ENCODE measurements around the gene RGS7. TPM values are rescaled to one million over a fixed set of nuclear protein-coding genes. Genes with fewer than 3 reads are reported as not detected.

Gene RGS7
- total RNA-seq, 2 experiments from 2014 or later: not detected

DNA sequence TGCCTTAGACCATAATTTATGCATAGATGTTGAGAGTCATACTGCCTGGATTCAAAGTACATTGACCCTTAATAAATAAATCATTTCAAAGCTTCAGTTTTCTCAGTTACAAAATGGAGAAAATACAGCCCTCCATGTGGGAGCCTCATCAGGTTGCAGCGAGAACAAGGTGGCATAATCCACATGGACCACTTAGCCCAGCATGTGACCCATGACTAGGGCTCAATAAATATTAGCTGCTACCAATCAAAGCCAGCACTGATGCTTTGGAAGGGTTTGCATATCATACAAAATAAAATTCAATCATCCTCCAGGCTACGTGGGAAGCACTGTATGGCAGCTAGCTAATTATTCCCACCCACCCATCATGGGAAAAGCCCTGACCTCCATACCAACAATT, 33.5 kb upstream of the RGS7 start:
- no peak for DNase-seq (ENCODE audit: low spot score)
- no TSS peak for BruUV-seq (replicated peaks)
- Histone ChIP-seq H3K79me2 (ENCODE audit: insufficient read depth, low read depth, low read length) (no peaks in the 10 kb centered on the region), H3K9me2 (ENCODE audit: insufficient read depth, low read length) (no peaks in the 10 kb centered on the region), H2AFZ (ENCODE audit: low read length) (no peak overlapping the region), H4K20me1 (ENCODE audit: insufficient read depth, low read length) (no peaks in the 10 kb centered on the region), H3K4me2 (ENCODE audit: low read length) (no peak overlapping the region), H3K27ac (ENCODE audit: low read depth, low read length, poor library complexity, severe bottlenecking) (no peak overlapping the region), H3K4me3 (ENCODE audit: low read depth, low read length, poor library complexity, severe bottlenecking) (no peak overlapping the region), H3K36me3 (ENCODE audit: insufficient read depth, low read length) (no peaks in the 10 kb centered on the region), H3K9me3 (ENCODE audit: low read length) (no peaks in the 10 kb centered on the region), H3K4me1 (ENCODE audit: insufficient read depth, low read length, poor library complexity, severe bottlenecking) (no peaks in the 10 kb centered on the region)
- TF ChIP-seq CTCF (conservative IDR thresholded peaks at IDR 0.05; ENCODE audit: low read length) (no peak), EZH2phosphoT487 (IDR thresholded peaks at IDR 0.05; ENCODE audit: borderline replicate concordance, low read depth, low read length) (no peak)
- ChIA-PET CTCF (ENCODE audit: unreplicated experiment) (no interaction called here), POLR2A (no interaction called here)
- intact Hi-C loops (cut with micrococcal nuclease; ENCODE audit: unreplicated experiment): no loop called here

DNA sequence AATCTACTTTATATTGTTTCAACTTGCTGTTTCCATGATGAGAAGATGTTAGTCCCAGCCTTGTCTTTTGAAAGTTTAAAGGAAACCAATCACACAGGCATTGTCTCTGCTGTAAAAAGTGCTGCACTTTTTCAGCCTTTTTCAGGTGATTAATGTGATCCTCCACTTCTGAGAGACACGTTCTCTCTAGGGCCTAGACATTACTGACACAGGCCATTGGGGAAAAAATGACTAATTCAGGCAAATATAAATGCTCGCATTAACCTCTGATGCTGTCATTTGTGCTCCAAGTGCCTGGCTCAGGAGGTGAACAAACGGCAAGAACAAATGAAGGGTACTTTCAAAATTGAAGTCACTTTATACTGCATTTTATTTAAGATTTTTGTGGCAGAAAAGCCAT, 32.4 kb upstream of the RGS7 start:
- H3K4me2 ChIP-seq (ENCODE audit: low read length): no peak overlapping the region
- no peak overlapping the region for H3K4me3 ChIP-seq (ENCODE audit: low read depth, low read length, poor library complexity, severe bottlenecking)
- H3K27ac ChIP-seq (ENCODE audit: low read depth, low read length, poor library complexity, severe bottlenecking): no peak overlapping the region
- H3K9me3 ChIP-seq (ENCODE audit: low read length): no peaks in the 10 kb centered on the region
- ChIA-PET CTCF (ENCODE audit: unreplicated experiment) (no interaction called here), POLR2A (no interaction called here)
- H3K4me1 ChIP-seq (ENCODE audit: insufficient read depth, low read length, poor library complexity, severe bottlenecking): no peaks in the 10 kb centered on the region
- H3K9me2 ChIP-seq (ENCODE audit: insufficient read depth, low read length): no peaks in the 10 kb centered on the region
- BruUV-seq (replicated peaks): no TSS peak
- no peak overlapping the region for H2AFZ ChIP-seq (ENCODE audit: low read length)
- intact Hi-C loops (cut with micrococcal nuclease; ENCODE audit: unreplicated experiment): no loop called here
- H3K36me3 ChIP-seq (ENCODE audit: insufficient read depth, low read length): no peaks in the 10 kb centered on the region
- no peak for DNase-seq (ENCODE audit: low spot score)
- H4K20me1 ChIP-seq (ENCODE audit: insufficient read depth, low read length): no peaks in the 10 kb centered on the region
- no peaks in the 10 kb centered on the region for H3K79me2 ChIP-seq (ENCODE audit: insufficient read depth, low read depth, low read length)
- TF ChIP-seq CTCF (conservative IDR thresholded peaks at IDR 0.05; ENCODE audit: low read length) (no peak), EZH2phosphoT487 (IDR thresholded peaks at IDR 0.05; ENCODE audit: borderline replicate concordance, low read depth, low read length) (no peak)

DNA sequence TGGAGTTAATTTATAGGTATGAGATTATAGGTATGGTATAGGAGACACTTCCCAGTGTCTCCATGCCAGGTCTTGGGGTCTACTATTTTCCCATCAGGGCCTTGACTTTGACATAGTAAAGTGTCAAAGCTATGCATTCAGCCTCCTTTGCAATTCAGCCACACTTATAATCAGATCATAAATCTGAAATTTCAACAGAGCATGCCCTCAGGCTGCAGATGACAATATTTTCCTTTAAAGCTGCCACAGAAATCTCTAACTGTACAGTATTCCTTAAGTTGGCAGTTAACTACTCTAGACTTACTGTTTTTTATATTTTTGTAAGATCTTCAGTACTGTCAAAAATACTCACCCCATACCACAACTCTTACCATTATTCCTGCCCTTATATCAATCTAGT, 30.2 kb upstream of the RGS7 start:
- POLR2A ChIA-PET: interaction anchor here (0.7 kb wide), 1 partner anchor 400 kb away, joined by 3 read pairs; no protein-coding TSS in a partner anchor
- BruUV-seq (replicated peaks): no TSS peak
- Histone ChIP-seq H3K27ac (ENCODE audit: low read depth, low read length, poor library complexity, severe bottlenecking) (no peak overlapping the region), H3K9me2 (ENCODE audit: insufficient read depth, low read length) (no peaks in the 10 kb centered on the region), H3K79me2 (ENCODE audit: insufficient read depth, low read depth, low read length) (no peaks in the 10 kb centered on the region), H3K9me3 (ENCODE audit: low read length) (no peaks in the 10 kb centered on the region), H3K4me3 (ENCODE audit: low read depth, low read length, poor library complexity, severe bottlenecking) (no peak overlapping the region), H3K4me1 (ENCODE audit: insufficient read depth, low read length, poor library complexity, severe bottlenecking) (no peaks in the 10 kb centered on the region), H3K36me3 (ENCODE audit: insufficient read depth, low read length) (no peaks in the 10 kb centered on the region), H3K4me2 (ENCODE audit: low read length) (no peak overlapping the region), H4K20me1 (ENCODE audit: insufficient read depth, low read length) (no peaks in the 10 kb centered on the region), H2AFZ (ENCODE audit: low read length) (no peak overlapping the region)
- intact Hi-C loops (cut with micrococcal nuclease; ENCODE audit: unreplicated experiment): no loop called here
- TF ChIP-seq CTCF (conservative IDR thresholded peaks at IDR 0.05; ENCODE audit: low read length) (no peak), EZH2phosphoT487 (IDR thresholded peaks at IDR 0.05; ENCODE audit: borderline replicate concordance, low read depth, low read length) (no peak)
- CTCF ChIA-PET (ENCODE audit: unreplicated experiment): no interaction called here
- no peak for DNase-seq (ENCODE audit: low spot score)
